SU-DHL-6 (cell line): ENCODE data around the gene OTOS.

Experiments
- H2AFZ ChIP-seq: fragments of 200-600 bp; sonication (generic); 2 replicates; pipeline ENCODE4 v1.6.1; 2014; ENCODE audit warnings: low read depth, mild to moderate bottlenecking, moderate library complexity, mixed read lengths, antibody characterized with exemption, low read length; ENCODE audit not compliant: severe bottlenecking
- H3F3A ChIP-seq: fragments of 200-600 bp; shearing (Covaris generic); 2 replicates; pipeline ENCODE4 v1.6.0; 2016; ENCODE audit warnings: antibody characterized with exemption, mild to moderate bottlenecking; ENCODE audit not compliant: insufficient read depth
- H3K27ac ChIP-seq: fragments of 200-600 bp; sonication (generic); 2 replicates; pipeline ENCODE4 v1.5.1; 2016; ENCODE audit warnings: low read depth, mild to moderate bottlenecking, low read length, moderate library complexity, mixed read lengths
- H3K27me3 ChIP-seq: fragments of 200-600 bp; sonication (generic), shearing (Covaris generic); 2 replicates; pipeline ENCODE4 v1.6.0; 2014; ENCODE audit warnings: mild to moderate bottlenecking, low read length
- H3K36me3 ChIP-seq: fragments of 200-600 bp; sonication (generic); 2 replicates; pipeline ENCODE4 v1.6.1; 2014; ENCODE audit warnings: mild to moderate bottlenecking, low read length, mixed read lengths
- H3K4me2 ChIP-seq: fragments of 300-600, 200-600 bp; shearing (Covaris generic), sonication (generic); 2 replicates; pipeline ENCODE4 v1.6.0; 2014; ENCODE audit warnings: low read length, low read depth, mild to moderate bottlenecking; ENCODE audit not compliant: poor library complexity, severe bottlenecking
- H3K4me3 ChIP-seq: fragments of 200-600 bp; sonication (generic); 2 replicates; pipeline ENCODE4 v1.5.1; 2014; ENCODE audit warnings: antibody characterized with exemption, low read length, mild to moderate bottlenecking, mixed read lengths; ENCODE audit not compliant: insufficient read depth, poor library complexity, severe bottlenecking
- H3K79me2 ChIP-seq: fragments of 200-600 bp; sonication (generic); 2 replicates; pipeline ENCODE4 v1.6.1; 2014; ENCODE audit warnings: mild to moderate bottlenecking, low read length, moderate library complexity; ENCODE audit not compliant: insufficient read depth
- H3K9ac ChIP-seq: fragments of 200-600 bp; sonication (generic); 2 replicates; pipeline ENCODE4 v1.7.0; 2014; ENCODE audit warnings: mild to moderate bottlenecking, low read length
- H3K9me2 ChIP-seq: fragments of 200-600 bp; sonication (generic); replicated peaks from 2 replicates; pipeline ENCODE4 v1.6.1; 2014; ENCODE audit warnings: low read length; ENCODE audit not compliant: insufficient read depth
- H3K9me3 ChIP-seq: fragments of 200-600 bp; sonication (generic); 2 replicates; pipeline ENCODE4 v1.6.1; 2014; ENCODE audit warnings: low read length, mixed read lengths; ENCODE audit not compliant: insufficient read depth
- H4K20me1 ChIP-seq: fragments of 200-600 bp; sonication (generic); 2 replicates; pipeline ENCODE4 v1.6.1; 2014; ENCODE audit warnings: low read depth, mild to moderate bottlenecking, antibody characterized with exemption, low read length, moderate library complexity, mixed read lengths
- EZH2phosphoT487 ChIP-seq: fragments of 200-600 bp; sonication (generic), shearing (Covaris generic); conservative IDR thresholded peaks from 2 replicates; pipeline ENCODE4 v1.6.1; 2018; ENCODE audit warnings: mild to moderate bottlenecking, antibody characterized with exemption, low read length, moderate library complexity, mixed read lengths
- TF ChIP-seq, protein P1 (sequence below): fragments of 200-600 bp; sonication (generic); IDR thresholded peaks from one replicate; pipeline ENCODE4 v1.5.1; 2017; ENCODE audit warnings: antibody characterized with exemption, mild to moderate bottlenecking, low read length, moderate library complexity; ENCODE audit not compliant: insufficient read depth, poor library complexity, severe bottlenecking

The OTOS gene

DNA sequence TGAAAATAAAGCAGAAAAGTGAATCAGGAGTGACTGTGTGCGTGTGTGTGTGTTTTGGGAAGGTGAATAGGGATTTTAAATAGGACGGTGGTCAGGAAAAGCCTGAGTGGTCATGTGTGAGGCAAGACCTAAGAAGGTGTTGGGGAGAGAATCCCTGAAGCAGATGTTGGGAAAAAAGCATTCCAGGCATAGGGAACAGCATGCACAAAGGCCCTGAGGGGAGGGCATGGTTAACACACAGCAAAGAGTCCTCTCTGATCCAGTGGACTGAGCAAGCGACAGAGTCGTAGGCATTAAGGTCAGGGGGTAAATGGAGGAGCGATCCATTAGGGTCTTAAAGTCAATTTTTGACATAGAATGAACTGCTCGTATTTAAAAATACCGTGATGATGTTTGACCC, 34.0 kb upstream of the OTOS start:
- Histone ChIP-seq H3K36me3 (no peaks in the 10 kb centered on the region), H3F3A (no peaks in the 10 kb centered on the region), H3K9ac (no peak overlapping the region), H3K9me3 (no peaks in the 10 kb centered on the region), H2AFZ (no peak overlapping the region), H3K27ac (no peak overlapping the region), H3K4me2 (no peak overlapping the region), H4K20me1 (no peaks in the 10 kb centered on the region), H3K4me3 (no peak overlapping the region), H3K27me3 (no peaks in the 10 kb centered on the region), H3K79me2 (no peaks in the 10 kb centered on the region), H3K9me2 (no peaks in the 10 kb centered on the region)
- TF ChIP-seq, protein P1, sequence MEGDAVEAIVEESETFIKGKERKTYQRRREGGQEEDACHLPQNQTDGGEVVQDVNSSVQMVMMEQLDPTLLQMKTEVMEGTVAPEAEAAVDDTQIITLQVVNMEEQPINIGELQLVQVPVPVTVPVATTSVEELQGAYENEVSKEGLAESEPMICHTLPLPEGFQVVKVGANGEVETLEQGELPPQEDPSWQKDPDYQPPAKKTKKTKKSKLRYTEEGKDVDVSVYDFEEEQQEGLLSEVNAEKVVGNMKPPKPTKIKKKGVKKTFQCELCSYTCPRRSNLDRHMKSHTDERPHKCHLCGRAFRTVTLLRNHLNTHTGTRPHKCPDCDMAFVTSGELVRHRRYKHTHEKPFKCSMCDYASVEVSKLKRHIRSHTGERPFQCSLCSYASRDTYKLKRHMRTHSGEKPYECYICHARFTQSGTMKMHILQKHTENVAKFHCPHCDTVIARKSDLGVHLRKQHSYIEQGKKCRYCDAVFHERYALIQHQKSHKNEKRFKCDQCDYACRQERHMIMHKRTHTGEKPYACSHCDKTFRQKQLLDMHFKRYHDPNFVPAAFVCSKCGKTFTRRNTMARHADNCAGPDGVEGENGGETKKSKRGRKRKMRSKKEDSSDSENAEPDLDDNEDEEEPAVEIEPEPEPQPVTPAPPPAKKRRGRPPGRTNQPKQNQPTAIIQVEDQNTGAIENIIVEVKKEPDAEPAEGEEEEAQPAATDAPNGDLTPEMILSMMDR, result no peak
- TF ChIP-seq EZH2phosphoT487, result no peak

DNA sequence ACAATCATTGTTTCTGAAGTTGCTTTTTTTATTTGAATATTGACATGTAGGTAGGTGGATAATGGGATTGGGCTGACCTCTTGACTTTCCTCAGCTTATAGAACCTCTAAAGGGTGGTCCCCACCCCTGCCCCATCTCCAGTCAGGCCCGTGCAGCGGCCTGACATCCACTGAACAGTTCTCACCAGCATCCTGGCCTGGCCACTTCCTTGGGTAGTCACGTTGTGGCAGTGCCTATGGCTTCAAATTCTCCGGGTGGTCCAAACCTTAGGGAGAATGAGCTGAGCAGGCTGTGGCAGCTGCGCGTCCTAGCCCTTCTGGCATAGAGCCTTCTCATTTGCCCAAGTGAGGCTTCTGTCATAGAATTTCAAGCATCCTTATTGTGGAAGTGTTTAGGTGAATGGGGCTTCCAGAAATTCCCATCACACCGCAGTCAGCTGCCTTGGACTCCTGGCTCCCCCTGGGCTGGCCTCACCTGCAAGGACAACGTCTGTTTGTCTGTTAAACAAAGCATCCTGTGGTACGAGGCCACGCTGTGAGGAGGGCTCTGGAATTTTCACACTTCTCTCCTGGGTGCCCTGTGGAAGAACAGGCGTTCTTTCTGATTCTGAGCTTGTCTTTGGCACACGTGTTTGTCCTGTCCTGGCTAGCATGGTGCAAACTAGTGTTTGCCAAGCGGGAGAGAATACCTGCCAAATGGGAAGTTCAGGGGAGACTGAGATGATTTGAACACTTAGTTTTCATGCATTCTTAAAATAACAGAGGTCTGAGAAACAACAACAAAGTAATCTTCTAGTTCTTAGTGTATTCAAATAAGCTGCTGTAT, 31.8 kb upstream of the OTOS start:
- H3K9me3 ChIP-seq, result no peaks in the 10 kb centered on the region
- no peak overlapping the region for H3K4me2 ChIP-seq
- H3K9ac ChIP-seq, result no peak overlapping the region
- H3K27me3 ChIP-seq, result no peaks in the 10 kb centered on the region
- no peaks in the 10 kb centered on the region for H3K36me3 ChIP-seq
- H3K27ac ChIP-seq, result no peak overlapping the region
- no peak overlapping the region for H3K4me3 ChIP-seq
- H3F3A ChIP-seq, result no peaks in the 10 kb centered on the region
- H3K79me2 ChIP-seq, result no peaks in the 10 kb centered on the region
- no peak for TF ChIP-seq EZH2phosphoT487
- TF ChIP-seq, protein P1, result no peak
- no peaks in the 10 kb centered on the region for H3K9me2 ChIP-seq
- H4K20me1 ChIP-seq, result no peaks in the 10 kb centered on the region
- no peak overlapping the region for H2AFZ ChIP-seq

DNA sequence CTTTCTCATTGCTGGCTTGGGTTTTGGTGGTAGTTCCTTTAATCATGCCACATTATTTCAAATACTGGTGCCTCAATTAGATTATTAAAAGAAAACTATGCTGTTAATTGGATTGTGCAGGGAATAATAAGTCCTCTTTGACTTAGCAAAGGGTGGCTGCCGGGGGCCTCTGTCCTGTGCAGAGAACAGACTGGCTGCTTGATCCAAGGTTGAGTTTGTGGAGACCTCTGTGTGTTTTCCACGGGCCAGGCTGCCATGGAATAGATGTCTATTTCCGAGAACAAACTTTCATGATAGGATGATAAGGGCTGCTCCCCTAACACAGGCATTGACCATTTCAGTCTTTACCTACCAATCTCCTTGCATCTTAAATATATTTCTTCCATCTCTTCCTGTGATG, 30.4 kb upstream of the OTOS start:
- TF ChIP-seq, protein P1, result no peak
- no peak for TF ChIP-seq EZH2phosphoT487
- Histone ChIP-seq H4K20me1 (no peaks in the 10 kb centered on the region), H3K27ac (no peak overlapping the region), H3K9ac (no peak overlapping the region), H3K27me3 (no peaks in the 10 kb centered on the region), H3K4me2 (no peak overlapping the region), H3F3A (no peaks in the 10 kb centered on the region), H3K36me3 (no peaks in the 10 kb centered on the region), H3K9me2 (no peaks in the 10 kb centered on the region), H3K79me2 (no peaks in the 10 kb centered on the region), H3K9me3 (no peaks in the 10 kb centered on the region), H2AFZ (no peak overlapping the region), H3K4me3 (no peak overlapping the region)
